WTC11 (cell line): ENCODE data around the gene TXNDC5.

ENCODE experiments used
- ATF3 ChIP-seq: sonication (generic); formaldehyde crosslinking; conservative IDR thresholded peaks from 2 replicates; pipeline ENCODE4 v1.8.1; 2022; ENCODE audit warnings: mild to moderate bottlenecking, missing genetic modification reagents
- CTCF ChIP-seq: fragments of 200-600 bp; IDR thresholded peaks from 2 replicates; pipeline ENCODE4 v1.8.0; 2022; ENCODE audit warnings: antibody characterized with exemption
- E2F5 ChIP-seq: sonication (generic); formaldehyde crosslinking; IDR thresholded peaks from 2 replicates; pipeline ENCODE4 v1.8.1; 2022; ENCODE audit warnings: mild to moderate bottlenecking, moderate library complexity, missing genetic modification reagents
- JUN ChIP-seq: sonication (generic); formaldehyde crosslinking; IDR thresholded peaks from 2 replicates; pipeline ENCODE4 v1.8.0; 2023; ENCODE audit warnings: mild to moderate bottlenecking, missing genetic modification reagents
- MAX ChIP-seq: sonication (generic); formaldehyde crosslinking; IDR thresholded peaks from 2 replicates; pipeline ENCODE4 v1.8.0; 2022; ENCODE audit warnings: mild to moderate bottlenecking, missing genetic modification reagents
- MXD4 ChIP-seq: fragments of 250-450 bp; sonication (Bioruptor Pico); IDR thresholded peaks from 2 replicates; pipeline ENCODE4 v1.8.0; 2021; ENCODE audit warnings: mild to moderate bottlenecking, moderate library complexity, borderline replicate concordance
- NR1H2 ChIP-seq: sonication (generic); formaldehyde crosslinking; IDR thresholded peaks from 2 replicates; pipeline ENCODE4 v1.9.0; 2021; ENCODE audit warnings: mild to moderate bottlenecking, moderate library complexity, missing genetic modification reagents
- TEAD1 ChIP-seq: sonication (generic); formaldehyde crosslinking; IDR thresholded peaks from 2 replicates; pipeline ENCODE4 v1.8.0; 2022; ENCODE audit warnings: mild to moderate bottlenecking, missing genetic modification reagents
- ZNF396 ChIP-seq: fragments of 250-450 bp; sonication (Bioruptor Pico); IDR thresholded peaks from 2 replicates; pipeline ENCODE4 v1.8.0; 2021; ENCODE audit warnings: mild to moderate bottlenecking, moderate library complexity, borderline replicate concordance
- ZNF423 ChIP-seq: fragments of 250-450 bp; sonication (Bioruptor Pico); IDR thresholded peaks from 2 replicates; pipeline ENCODE4 v2.1.2; 2022; ENCODE audit warnings: mild to moderate bottlenecking, moderate library complexity

- TF ChIP-seq CTCF (no peak), ZNF423 (CRISPR knock-in tag) (no peak), ZNF396 (CRISPR knock-in tag) (no peak), ATF3 (CRISPR knock-in tag) (no peak), JUN (no peak), E2F5 (CRISPR knock-in tag) (no peak), NR1H2 (CRISPR knock-in tag) (no peak), MAX (CRISPR knock-in tag) (no peak), TEAD1 (CRISPR knock-in tag) (no peak), MXD4 (CRISPR knock-in tag) (no peak)
Observed at GRCh38 chr6:7907159-7907558, 3.4 kb downstream of the TXNDC5 start.
